SKM-1 (cell line): ENCODE results near the gene PARP8.

Source experiments
- DNase-seq: peaks from one replicate; lab custom pipeline; 2025; ENCODE audit not compliant: unreplicated experiment; lab: John Stamatoyannopoulos, UW

Gene PARP8

DNA sequence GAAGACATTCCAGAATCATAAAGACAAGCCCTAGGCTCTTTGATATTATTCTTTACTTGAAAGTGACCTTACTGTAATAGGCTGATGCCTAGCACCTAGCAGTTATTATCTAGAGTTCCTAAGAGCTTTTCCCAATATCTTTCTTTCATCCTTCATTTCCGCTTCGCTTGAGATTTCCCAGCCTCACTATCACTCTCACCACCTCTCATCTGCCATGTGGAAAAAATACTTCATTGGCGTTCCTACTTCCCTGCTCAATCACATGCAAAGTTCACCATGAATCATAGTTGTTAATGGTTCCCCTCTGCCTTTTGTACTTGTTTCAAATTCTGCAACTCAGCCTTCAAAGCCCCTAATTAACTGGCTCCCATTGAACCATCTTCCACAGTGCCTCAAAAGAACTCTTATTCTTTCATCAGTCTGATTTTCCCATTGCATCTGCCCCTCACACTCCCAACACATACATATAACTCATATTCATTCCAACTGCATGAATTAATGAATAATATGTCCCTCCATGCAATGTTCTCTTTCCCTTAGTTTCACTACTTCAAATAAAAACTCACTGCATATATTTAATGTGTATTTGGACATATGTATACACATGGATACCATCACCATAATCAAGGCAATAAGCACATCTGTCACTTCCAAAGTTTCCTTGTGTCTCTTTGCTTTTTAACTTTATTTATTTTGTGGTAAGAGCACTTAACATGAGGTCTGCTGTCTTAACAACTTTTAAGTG lies 221.6 kb downstream of the PARP8 start:
- no peak for DNase-seq

DNA sequence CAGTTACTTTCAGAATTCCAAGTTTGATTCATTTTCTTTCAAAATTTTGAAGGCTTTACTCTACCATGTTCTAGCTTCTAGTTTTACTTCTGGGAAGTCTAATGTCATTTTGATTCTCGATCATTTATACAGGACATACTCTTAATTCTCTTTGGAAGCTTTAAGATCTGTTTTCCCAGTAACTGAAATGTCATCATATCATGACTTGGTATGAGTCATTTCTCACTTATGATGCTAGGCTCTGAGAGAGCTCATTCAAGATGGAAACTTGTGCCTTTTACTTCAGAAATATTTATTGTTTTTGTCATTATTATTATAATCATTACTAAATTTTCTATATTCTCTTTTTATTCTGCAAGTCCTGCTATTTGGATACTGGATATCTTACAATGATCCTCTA lies 222.3 kb downstream of the PARP8 start:
- DNase-seq: no peak

DNA sequence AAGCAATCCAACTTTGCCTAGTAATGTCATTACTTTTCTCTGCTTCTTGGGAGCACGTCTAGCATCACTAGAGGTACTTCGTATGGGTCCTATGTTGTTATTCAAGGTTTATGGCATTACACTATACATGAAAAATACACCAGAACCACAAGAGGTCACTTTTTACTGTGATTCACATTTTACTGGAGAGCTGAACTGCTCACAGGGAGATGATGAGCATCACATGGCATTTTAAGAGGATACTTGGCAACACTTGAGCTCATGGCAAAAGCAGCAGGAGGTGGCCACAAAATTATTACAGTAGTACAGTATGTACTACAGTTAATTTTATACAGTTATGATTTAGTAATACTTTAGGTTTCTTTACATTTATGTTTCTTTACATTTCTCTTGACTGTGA lies 223.4 kb downstream of the PARP8 start:
- DNase-seq: no peak
